Measurements from ENCODE around the gene EMILIN1.

EMILIN1 gene

DNA sequence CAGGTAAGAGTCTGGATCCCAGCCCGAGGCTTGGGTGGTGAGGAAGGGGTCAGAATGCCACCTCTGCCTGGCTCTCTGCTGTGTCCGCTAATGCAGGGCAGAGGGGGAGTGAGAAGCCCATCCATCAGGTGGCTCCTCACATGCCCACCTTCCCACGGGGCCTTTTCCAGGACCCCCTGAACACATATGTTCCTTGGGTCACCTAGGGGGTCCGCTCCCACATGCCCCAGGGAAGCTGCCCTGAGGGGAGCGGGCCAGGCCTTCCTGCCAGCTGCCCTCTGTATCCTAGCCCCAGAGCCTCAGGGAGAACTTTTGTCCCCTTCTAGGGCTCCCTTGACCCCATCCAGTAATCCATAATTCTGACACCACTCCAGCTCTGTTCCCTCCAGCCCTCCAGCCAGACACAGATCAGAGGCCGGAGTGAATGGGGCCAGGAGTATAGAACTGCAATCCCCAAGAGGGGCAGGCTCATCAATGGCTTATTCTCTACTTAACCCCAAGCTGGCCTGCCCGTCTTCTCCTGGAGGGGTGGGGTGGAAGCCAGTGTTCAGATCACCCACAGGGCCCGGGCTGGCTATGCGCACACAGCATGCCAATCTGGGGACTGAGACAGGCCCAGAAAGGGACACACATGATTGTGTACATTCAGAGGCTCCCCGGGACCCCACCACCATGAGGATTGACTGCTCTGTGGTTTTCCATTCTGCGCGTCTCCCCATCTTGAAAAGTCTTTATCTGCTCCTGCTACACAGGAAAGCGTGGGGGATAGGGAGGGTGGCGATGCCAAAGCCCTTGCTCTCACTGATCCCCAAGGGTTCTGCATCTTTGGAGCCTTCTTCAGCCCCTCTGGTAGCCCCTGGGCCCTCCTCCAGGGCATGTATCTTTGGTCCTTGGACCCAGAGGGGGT is 1.1 kb downstream of the EMILIN1 start:
- in situ Hi-C loops (cut with MboI; ENCODE audit: low sequenced_read_pairs) = no loop called here

DNA sequence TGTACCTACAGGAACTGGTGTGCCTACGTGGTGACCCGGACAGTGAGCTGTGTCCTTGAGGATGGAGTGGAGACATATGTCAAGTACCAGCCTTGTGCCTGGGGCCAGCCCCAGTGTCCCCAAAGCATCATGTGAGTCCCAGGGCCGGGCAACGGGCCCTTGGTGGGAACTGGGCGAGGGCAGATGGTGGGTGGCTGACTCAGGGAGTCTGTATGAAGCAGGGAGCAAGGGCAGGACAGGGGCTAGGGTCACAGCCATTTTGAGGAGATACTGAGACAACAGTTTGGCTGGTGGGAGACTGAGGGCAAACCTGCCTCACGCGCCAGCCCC is 1.7 kb downstream of the EMILIN1 start:
- in situ Hi-C loops (cut with MboI; ENCODE audit: low sequenced_read_pairs) = no loop called here

DNA sequence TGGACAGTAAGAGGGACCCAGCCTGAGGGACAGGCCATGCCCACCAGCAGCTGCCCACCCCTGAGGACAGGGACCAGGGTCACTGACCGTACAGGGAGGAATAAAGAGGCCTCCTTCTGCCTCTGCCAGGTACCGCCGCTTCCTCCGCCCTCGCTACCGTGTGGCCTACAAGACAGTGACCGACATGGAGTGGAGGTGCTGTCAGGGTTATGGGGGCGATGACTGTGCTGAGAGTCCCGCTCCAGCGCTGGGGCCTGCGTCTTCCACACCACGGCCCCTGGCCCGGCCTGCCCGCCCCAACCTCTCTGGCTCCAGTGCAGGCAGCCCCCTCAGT is 2.2 kb downstream of the EMILIN1 start:
- in situ Hi-C loops (cut with MboI; ENCODE audit: low sequenced_read_pairs) = no loop called here

DNA sequence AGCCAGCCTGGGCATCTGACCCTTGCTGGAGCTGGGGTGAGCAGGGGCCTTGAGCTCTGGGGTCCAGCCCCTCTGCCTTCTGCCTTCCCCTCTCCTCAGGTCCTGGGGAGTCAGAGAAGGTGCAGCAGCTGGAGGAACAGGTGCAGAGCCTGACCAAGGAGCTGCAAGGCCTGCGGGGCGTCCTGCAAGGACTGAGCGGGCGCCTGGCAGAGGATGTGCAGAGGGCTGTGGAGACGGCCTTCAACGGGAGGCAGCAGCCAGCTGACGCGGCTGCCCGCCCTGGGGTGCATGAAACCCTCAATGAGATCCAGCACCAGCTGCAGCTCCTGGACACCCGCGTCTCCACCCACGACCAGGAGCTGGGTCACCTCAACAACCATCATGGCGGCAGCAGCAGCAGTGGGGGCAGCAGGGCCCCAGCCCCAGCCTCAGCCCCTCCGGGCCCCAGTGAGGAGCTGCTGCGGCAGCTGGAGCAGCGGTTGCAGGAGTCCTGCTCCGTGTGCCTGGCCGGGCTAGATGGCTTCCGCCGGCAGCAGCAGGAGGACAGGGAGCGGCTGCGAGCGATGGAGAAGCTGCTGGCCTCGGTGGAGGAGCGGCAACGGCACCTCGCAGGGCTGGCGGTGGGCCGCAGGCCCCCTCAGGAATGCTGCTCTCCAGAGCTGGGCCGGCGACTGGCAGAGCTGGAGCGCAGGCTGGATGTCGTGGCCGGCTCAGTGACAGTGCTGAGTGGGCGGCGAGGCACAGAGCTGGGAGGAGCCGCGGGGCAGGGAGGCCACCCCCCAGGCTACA is 3.8 kb downstream of the EMILIN1 start:
- in situ Hi-C loops (cut with MboI; ENCODE audit: low sequenced_read_pairs) = no loop called here

DNA sequence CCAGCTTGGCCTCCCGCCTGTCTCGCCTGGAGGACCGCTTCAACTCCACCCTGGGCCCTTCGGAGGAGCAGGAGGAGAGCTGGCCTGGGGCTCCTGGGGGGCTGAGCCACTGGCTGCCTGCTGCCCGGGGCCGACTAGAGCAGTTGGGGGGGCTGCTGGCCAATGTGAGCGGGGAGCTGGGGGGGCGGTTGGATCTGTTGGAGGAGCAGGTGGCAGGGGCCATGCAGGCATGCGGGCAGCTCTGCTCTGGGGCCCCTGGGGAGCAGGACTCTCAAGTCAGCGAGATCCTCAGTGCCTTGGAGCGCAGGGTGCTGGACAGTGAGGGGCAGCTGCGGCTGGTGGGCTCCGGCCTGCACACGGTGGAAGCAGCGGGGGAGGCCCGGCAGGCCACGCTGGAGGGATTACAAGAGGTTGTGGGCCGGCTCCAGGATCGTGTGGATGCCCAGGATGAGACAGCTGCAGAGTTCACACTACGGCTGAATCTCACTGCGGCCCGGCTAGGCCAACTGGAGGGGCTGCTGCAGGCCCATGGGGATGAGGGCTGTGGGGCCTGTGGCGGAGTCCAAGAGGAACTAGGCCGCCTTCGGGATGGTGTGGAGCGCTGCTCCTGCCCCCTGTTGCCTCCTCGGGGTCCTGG is 4.5 kb downstream of the EMILIN1 start:
- in situ Hi-C loops (cut with MboI; ENCODE audit: low sequenced_read_pairs) = no loop called here

DNA sequence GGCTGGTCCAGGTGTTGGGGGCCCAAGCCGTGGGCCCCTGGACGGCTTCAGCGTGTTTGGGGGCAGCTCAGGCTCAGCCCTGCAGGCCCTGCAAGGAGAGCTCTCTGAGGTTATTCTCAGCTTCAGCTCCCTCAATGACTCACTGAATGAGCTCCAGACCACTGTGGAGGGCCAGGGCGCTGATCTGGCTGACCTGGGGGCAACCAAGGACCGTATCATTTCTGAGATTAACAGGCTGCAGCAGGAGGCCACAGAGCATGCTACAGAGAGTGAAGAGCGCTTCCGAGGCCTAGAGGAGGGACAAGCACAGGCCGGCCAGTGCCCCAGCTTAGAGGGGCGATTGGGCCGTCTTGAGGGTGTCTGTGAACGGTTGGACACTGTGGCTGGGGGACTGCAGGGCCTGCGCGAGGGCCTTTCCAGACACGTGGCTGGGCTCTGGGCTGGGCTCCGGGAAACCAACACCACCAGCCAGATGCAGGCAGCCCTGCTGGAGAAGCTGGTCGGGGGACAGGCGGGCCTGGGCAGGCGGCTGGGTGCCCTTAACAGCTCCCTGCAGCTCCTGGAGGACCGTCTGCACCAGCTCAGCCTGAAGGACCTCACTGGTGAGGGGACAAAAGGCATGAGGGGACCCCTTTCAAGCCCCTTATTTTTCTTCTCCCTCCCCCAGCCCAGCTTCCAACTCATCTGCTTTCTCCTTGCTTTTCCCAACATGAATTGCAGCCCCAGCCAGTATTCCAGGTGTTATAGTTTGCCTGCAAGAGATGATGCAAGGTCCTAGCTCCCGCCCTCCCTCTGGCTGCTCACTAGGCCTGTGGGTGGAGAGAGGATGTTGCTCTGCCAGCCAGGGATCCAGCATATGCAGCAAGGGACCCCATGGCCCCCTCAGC is 5.2 kb downstream of the EMILIN1 start:
- in situ Hi-C loops (cut with MboI; ENCODE audit: low sequenced_read_pairs) = no loop called here

DNA sequence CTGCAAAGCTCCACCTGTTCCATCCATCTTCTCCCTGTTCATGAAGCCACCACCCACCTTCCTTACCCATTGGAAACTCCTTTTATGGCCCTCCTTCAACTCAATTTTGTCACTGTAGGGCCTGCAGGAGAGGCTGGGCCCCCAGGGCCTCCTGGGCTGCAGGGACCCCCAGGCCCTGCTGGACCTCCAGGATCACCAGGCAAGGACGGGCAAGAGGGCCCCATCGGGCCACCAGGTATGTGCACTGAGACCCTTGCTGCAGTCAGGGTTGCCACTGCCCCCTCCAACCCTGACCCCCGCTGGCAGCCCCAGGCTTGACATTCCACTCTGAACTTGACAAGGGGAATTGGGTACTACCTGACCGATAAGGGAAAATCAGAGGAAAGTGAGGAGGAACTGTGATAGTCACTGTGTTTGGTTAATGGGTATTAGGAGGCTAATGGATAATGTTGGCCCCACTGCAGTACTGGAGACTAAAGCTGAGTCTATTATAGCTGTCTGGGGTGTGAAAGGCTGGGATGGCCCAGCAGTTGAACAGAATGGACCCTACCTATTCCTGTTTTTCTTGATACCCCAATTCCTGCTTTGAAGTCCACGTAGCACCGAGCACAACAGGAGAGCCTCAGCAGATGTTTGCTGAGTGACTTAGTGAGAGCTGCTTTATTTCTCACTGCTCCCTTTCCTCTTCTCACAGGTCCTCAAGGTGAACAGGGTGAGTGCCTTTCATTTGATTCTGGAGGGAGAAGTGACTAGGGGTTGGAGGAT is 6.1 kb downstream of the EMILIN1 start:
- in situ Hi-C loops (cut with MboI; ENCODE audit: low sequenced_read_pairs) = no loop called here

DNA sequence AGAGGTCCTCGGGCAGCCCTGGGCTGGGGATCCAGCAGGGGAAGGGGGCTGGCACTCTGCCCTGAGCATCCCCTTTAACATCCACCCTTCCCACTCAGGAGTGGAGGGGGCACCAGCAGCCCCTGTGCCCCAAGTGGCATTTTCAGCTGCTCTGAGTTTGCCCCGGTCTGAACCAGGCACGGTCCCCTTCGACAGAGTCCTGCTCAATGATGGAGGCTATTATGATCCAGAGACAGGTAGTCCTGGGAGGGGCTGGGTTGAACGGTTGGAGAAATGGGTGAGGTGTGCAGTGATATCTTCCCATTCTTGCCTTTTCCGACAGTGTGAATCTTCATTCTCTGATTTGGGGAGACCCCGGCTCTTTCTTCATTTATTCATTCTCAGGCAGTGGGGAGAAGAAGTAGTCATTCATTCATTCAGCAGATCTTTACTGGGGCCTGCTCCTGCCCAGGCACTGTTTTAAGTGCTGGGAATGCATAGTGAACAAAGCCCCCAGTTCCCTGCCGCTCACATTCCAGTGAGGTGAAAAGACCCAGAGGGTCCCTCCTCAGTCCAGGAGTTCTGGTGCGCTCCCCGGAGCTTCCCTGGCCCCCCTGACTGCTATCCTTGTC is 6.8 kb downstream of the EMILIN1 start:
- in situ Hi-C loops (cut with MboI; ENCODE audit: low sequenced_read_pairs) = no loop called here

DNA sequence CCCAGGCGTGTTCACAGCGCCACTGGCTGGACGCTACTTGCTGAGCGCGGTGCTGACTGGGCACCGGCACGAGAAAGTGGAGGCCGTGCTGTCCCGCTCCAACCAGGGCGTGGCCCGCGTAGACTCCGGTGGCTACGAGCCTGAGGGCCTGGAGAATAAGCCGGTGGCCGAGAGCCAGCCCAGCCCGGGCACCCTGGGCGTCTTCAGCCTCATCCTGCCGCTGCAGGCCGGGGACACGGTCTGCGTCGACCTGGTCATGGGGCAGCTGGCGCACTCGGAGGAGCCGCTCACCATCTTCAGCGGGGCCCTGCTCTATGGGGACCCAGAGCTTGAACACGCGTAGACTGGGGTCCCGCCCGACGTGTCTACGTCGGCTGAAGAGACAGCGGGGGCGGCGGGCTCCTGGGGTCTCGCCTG is 7.3 kb downstream of the EMILIN1 start:
- in situ Hi-C loops (cut with MboI; ENCODE audit: low sequenced_read_pairs) = no loop called here

DNA sequence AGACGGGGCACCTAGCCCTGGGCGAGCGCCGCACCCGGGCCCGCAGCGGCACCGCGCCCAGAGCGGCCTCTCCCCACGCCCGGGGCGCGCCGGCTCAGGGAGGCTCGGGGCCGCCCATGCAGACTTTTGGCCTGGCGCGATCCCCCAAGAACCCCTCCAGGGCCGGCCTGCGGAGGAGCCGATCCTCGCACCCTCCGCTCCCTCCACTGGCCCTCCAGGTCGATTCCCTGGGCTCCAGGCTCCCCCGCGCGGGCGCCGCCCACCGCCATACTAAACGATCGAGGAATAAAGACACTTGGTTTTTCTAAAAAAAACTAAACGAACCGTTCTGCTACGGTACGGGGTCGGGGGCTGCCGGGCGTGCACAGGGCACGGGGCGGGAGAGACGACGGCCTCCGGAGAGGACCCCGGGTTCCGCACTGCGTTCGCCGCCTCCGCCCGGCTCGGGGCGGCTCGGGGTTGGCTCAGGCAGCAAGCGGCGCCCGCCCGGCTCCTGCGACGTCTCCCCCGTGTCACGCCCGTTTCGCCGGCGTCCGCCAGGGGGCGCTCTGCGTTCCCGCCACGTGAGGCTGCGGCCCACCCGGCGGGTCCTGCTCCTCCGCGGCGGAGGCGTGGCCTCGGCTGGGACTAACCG is 7.8 kb downstream of the EMILIN1 start:
- in situ Hi-C loops (cut with MboI; ENCODE audit: low sequenced_read_pairs) = no loop called here

DNA sequence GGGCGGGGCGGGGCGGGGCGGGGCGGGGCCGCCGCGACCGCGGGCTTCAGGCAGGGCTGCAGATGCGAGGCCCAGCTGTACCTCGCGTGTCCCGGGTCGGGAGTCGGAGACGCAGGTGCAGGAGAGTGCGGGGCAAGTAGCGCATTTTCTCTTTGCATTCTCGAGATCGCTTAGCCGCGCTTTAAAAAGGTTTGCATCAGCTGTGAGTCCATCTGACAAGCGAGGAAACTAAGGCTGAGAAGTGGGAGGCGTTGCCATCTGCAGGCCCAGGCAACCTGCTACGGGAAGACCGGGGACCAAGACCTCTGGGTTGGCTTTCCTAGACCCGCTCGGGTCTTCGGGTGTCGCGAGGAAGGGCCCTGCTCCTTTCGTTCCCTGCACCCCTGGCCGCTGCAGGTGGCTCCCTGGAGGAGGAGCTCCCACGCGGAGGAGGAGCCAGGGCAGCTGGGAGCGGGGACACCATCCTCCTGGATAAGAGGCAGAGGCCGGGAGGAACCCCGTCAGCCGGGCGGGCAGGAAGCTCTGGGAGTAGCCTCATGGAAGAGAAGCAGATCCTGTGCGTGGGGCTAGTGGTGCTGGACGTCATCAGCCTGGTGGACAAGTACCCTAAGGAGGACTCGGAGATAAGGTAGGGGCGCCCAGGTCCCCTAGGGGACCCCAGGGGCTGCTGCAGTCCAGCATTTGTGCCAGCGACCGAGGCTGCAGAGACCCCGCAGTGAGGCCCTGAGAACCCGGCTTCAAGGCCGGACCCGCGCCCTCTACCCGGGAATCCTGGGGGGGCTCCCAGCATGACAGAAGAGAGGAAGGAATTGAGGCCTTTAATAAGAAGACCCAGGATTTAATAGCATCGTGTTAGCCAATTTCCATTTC is 8.5 kb downstream of the EMILIN1 start, which contains the start of gene KHK:
KHK (plus strand) TSS at position 49 of the 870 bp plus-strand sequence; CDS start at position 537, 488 bp downstream.
- in situ Hi-C loops (cut with MboI; ENCODE audit: low sequenced_read_pairs) = no loop called here

DNA sequence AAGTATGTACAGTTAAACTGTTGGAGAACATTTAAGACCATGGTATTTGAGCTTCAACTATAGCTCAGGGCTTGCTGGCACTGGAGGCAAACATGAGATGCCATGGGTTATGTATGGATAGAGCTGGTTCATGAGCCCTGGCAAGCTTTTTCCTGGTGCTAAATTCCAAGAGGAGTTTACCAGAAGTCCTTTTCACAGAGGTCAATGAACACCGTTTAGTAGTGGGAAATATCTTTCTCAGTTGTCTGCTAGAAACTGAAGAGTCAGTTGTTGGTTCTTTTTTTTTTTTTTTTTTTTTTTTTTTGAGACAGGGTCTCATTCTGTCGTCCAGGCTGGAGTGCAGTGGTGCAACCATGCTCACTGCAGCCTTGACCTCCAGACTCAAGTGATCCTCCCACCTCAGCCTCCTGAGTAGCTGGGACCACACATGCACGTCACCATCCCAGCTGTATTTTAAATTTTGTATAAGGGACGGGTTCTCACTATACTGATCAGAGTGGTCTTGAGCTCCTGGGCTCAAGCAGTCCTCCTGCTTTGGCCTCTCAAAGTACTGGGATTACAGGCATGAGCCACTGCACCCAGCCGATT is 9.5 kb downstream of the EMILIN1 start:
- in situ Hi-C loops (cut with MboI; ENCODE audit: low sequenced_read_pairs) = no loop called here

DNA sequence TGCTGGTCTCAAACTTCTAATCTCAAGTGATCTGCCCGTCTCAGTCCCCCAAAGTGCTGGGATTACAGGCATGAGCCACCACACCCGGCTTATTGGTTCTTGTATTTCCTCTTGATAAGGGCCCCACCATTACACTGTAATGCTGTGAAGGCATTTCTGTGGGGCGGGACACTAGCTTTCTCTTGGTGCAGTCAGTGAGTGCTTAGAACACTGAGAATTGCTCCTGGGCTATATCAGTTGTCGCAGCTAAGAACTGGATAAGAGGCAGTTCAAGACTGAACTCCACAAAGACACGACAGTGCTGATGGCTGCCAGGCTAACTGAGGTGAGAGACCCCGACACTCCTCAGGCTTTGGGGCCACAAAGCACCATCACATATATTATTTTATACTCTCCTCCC is 10.2 kb downstream of the EMILIN1 start:
- in situ Hi-C loops (cut with MboI; ENCODE audit: low sequenced_read_pairs) = no loop called here

DNA sequence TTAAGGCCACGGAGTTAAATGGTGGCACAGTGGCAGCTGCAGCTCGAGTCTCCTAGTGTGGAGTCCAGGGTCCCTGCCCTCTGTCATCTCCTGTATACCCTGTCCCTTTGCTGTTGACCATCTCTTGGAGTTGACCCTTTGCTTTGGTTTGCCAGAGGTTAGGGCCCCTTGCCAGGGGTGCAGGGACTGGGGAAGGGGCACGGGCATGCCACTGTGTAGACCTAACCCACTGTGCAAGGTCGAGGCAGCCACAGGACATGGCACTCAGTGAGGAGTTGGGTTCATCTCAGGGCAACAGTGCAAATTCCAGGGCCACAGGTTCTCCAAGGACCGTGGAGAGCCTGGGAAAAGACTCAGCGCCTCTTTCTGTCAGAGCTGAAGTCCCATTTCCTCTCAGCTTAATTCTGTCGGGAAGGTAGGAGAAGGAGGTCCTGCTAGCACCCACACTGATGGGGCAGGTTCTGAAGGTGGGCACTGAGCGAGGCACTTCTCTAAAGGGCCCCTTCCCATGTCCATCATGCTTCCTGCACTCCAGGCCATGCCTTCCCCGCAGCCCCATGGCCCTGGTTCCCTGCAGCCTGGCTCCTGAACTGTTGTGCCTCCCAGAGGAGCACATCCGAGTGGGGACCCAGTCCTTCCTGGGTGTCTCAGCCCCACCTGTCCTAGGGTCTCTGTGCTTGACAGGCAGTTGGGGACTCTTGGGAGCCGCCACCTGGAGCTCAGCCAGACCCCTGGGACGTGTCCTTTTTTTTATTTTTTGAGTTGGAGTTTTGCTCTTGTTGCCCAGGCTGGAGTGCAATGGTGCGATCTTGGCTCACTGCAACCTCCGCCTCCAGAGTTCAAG is 10.9 kb downstream of the EMILIN1 start:
- in situ Hi-C loops (cut with MboI; ENCODE audit: low sequenced_read_pairs) = no loop called here

DNA sequence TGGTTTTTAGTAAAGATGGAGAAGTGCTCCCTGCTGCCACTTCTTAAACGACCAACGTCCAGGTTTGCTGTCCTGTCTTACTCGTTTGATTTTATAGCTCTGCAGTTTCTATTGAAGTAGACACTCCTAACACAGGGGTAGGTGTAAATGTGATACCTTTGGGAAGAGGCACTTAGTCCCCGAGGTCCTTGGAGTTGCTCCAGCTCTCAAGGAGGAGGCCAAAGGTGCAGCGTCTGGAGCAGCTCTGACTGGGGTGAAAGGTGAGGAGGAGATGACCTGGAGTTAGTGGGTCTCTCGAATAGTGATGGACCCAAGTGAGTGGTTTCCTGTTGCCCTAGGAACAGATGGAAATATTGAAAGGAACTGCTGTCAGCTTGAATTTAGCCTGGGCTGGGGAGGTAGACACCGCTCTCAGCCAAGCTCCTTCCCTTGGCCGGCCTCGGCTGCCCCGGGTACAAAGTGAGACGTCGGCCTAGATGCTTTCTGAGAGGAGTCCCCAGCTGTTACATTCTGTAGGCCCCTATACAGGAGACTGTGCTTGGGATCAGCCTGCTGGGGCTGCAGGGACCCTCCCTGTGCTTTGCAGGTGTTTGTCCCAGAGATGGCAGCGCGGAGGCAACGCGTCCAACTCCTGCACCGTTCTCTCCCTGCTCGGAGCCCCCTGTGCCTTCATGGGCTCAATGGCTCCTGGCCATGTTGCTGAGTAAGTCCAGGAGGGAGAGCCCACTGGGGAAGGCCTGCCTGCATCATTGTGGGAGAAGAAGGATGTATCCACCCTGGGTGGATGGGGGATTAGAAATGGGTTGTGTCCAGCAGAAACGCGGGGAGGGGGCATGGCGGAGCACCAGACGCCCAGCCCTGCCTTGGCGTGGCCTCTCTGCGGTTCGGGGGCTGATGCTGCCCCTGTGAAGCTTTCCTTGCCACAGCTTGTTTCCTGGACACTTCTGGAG is 13.6 kb downstream of the EMILIN1 start:
- in situ Hi-C loops (cut with MboI; ENCODE audit: low sequenced_read_pairs) = no loop called here

Measured in HL-60/S4 treated with retinoic acid at 250 ng/mL for 4 days and 3 days (cell line).